Stimulated activated CD8-positive, alpha-beta memory T cell treated with anti-CD3 and anti-CD28 coated beads, Interleukin-15, amount 100 ng/mL, for 1 hour (primary cell): ENCODE data around the gene FAM171A1.
A peak's percentile ranks its signal among the peaks of the same experiment; 100 is the strongest.
"Not testable (repeated sequence)": the region's sequence is repeated elsewhere in the genome, so short reads cannot be mapped to it uniquely, and the experiment has no call there.

Experiments used
- DNase-seq: peaks from one replicate; pipeline ENCODE4 v3.0.0-alpha.2; 2020; ENCODE audit warnings: low read depth

Gene FAM171A1

DNA sequence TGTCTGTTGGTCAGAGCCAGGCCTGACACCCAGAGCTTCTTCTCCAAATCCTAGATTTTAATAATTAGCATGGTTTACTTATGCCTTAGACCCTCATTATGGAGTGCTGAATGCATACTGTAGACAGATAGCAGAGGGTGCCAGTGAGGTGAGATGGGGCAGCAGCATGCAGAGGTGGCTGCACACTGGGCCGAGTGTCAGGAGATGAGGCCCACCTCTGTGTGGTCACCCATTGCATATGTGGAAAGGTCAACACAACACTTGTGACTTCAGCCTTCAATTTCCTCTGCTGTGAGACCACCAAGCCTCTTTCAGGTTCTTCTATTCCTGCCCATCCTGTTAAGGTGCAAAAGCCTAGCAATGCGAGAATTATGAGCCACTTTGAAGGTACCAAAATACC is 162.9 kb downstream of the FAM171A1 start:
- DNase-seq: no peak

DNA sequence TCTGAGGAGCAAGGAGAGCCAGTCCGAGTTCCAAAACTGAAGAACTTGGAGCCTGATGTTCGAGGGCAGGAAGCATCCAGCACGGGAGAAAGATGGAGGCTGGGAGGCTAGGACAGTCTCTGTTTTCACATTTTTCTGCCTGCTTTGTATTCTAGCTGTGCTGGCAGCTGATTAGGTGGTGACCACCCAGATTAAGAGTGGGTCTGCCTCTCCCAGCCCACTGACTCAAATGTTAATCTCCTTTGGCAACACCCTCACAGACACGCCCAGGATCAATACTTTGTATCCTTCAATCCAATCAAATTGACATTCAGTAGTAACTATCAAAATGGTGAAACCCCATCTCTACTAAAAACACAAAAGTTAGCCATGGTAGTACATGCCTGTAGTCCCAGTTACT is 163.7 kb downstream of the FAM171A1 start:
- not testable (repeated sequence) for DNase-seq

DNA sequence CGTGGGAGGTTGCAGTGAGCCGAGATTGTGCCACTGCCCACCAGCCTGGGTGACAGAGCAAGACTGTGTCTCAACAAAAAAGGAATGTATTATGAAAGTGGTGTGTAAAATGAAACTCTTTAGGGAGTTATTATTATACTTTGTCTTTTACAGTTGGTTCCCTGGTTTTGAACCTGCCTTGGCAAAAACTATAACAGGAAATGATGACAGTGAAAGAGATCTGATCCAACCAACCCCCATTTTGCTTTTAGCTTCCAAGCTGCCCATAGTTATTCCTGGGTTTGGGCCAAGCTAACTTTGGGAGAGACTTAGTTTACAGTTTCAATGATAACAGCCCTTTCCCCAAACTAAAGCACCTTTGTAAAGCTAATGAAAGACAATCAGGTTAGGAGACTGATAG is 168.4 kb downstream of the FAM171A1 start:
- no peak for DNase-seq

DNA sequence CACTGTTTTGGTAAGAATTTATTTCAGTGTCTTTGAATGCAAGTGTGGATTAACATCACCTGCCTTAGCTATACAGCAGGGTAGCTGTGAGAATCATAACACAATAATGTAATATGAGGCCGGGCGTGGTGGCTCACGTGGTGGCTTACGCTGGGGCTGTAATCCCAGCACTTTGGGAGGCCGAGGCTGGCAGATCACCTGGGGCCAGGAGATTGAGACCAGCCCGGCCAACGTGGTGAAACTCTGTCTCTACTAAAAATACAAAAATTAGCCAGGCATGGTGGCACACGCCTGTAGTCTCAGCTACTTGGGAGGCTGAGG is 168.8 kb downstream of the FAM171A1 start:
- DNase-seq: not testable (repeated sequence)

DNA sequence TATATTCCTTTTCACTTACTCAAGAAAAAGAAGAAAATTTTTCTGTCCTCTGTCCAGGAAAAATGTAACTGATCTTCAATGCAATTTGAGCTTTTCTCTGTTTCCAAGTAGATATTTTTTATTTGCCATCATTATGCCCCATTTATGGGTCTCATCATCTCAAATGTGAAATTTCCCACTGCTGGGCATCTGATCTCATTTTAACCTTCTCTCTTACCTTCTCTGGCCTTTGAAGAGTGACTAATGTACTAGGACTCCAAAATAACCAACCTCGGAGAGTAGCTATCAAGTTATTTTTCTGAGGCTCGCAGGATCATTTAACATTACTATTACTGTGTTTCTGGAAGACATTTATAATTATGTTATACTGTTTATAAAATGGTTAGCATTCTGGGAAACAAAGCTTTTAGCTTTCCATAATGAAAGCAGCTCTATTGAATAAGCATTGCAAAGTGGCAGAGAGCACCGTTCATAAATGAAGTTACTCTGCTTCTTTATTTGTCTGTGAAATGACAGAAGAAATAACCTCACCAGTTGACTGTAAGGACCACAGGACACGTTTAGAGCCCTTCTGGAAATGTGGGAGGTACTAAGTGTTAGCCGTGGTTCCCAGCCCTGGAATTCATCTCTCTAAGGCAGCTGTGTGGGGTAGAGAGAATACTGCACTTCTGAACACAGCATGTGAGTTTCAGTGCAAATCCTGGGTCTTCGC is 169.3 kb downstream of the FAM171A1 start:
- no peak for DNase-seq

DNA sequence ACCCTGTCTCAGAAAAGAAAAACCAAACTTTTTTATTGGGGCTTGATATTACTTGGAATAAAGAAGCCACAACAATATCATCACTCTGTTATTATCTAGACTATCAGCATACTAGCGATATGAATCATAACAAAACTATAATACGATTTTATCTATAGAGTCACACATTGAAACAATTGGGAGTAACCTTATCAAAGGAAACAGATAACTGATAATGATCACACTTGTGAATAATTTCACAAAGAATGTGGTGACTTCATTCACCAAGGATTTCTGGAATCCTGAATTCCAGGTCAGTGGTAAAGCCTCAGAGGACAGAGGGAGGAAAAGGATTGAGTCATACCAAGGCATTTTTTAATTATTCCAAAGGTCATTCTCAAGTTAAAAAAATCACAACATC is 170.5 kb downstream of the FAM171A1 start:
- no peak for DNase-seq

DNA sequence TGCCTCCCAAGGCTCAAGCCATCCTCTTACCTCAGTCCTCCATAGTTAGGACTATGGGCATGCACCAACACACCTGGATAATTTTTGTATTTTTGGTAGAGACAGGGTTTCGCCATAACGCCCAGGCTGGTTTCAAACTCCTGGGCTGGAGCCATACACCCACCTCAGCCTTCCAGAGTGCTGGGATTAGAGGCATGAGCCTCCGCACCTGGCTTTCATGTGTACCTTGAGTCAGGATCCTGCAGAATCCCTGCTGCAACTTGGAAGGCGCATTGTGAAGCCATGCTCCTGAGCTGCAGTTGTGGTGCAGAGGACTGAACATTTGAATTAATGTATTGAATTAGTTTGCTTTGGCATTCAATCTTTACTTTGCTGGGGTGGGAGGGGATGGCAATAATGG is 173.2 kb downstream of the FAM171A1 start:
- DNase-seq: no peak

DNA sequence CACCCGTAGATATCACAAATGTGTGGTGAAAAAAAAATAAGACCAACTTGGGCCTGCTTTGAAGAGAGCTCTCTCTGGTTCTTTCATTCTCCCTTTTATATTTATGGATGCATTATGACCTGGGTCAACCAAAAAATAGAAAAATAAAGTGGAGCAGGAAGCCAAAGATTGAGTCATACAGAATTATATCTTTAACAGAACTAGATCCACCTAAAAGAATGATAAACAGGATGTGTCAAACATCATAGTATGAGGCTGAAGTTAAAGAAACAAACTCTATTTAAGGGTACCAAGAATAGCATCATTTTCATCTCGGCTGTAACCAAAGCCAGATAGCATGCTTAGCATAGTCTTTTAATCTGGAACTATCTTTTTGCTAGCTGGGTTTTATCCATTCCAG is 173.8 kb downstream of the FAM171A1 start:
- DNase-seq: no peak

DNA sequence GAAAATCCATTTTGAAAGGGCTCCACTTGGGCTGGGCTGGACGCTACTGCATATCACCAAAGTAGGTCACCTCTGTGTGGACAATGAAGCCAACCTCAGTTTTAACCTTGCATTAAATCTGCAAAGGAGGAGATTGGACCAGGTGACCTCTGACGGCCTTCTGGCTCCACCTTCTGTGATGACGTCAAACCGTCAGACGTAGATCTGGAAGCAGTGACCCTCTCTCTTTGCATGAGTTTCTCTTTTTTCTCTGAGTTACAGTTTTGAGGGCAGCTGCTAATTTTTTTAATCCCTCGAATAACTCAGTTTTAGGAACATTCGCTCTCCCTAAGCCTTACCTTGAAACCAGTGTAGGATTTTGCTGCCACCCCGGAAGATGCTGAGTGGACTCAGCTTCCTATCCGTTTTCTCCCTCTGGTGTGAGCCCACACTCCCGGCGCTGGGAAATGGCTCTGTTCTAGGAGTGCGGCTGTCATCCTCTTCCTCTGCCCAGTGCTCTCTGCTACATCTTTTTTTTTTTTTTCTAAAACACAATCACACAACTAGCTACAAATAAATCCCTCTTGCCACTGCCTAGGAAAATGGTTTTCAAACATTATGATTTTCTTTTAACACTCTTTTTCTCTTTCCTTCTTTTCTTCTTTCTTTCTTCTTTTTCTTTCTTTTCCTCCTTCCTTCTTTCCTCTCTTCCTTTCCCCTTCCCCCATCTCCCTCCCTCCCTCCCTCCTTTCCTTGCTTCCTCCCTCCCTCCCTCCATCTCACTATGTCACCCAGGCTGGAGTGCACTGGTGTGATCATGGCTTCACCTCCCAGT is 174.9 kb downstream of the FAM171A1 start:
- DNase-seq: no peak

DNA sequence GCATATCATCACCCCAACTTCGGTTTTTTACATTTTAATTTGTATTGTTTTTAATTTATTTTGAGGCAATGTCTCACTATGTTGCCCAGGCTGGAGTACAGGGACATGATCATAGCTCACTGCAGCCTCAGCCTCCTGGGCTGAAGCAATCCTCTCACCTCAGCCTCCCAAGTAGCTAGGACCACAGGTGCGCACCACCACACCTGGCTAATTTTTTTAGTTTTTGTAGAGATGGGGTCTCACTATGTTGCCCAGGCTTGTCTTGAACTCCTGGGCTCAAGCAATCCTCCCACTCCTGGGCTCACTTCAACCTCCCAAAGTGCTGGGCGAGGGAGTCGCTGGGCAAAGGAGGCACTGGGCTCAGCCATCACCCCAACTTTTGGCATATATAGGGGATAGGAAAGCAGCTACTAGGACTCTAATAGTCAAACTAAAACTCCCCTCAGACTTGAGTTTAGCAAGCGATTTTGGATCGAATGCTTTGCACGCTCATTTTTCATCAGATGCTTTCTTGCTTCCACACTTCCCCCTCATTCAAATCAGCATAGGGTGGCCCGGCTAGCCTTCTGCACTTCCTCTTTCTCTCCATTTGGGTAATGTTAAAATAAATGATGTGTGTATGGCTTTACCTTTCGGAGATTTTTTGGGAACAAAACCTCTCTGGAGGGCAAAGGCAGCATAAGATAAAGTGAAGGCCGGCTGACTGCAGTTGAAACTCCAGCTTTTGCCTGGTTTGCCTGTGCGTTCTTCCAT is 181.8 kb downstream of the FAM171A1 start:
- no peak for DNase-seq

DNA sequence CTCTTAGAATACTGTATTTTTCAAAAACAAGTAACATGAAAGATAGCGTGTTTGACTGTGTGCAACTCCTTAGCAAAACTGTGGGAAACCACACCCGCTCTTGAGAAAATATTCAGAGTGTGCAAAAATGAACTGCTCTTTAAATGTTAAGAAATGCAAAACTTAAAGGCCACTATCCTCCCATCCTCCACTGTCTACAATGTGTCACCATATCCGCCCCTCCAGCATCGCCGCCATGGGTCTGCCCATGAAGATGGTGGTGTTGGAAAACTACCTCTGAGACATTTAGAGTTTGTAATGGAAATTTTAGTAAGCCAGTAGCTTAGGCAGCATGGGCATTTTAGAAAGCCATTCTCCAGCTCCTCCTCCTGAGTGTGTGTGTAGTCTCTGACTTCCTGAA is 182.5 kb downstream of the FAM171A1 start:
- DNase-seq: no peak

DNA sequence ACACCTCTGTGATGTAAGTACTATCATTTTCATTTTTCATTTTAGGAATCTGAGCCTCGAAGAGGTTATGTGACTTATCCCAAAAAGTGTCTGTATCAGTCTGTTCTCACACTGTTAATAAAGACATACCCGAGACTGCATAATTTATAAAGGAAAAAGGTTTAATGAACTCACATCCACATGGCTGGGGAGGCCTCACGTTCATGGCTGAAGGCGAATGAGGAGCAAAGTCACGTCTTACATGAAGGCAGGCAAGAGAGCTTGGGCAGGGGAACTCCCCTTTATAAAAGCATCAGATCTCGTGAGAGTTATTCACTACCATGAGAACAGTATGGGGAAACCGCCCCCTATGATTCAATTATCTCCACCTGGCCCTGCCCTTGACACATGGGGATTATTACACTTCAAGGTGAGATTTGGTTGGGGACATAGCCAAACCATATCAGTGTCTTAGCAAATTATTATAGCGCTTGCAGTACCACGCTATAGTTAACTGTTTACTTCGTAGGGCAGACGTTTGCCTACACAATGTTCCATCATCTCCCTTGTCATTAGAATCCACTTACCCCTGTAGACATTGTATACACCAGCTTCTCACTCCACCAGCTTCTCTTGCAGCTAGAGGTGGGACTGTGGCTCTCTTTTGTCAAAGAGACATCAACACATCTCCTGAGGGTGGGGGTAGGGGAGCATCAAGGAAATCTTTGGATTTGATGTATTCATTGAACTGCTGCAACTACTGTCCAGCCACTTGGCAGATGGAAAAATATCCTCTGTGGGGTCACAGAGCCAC is 187.2 kb downstream of the FAM171A1 start:
- no peak for DNase-seq

DNA sequence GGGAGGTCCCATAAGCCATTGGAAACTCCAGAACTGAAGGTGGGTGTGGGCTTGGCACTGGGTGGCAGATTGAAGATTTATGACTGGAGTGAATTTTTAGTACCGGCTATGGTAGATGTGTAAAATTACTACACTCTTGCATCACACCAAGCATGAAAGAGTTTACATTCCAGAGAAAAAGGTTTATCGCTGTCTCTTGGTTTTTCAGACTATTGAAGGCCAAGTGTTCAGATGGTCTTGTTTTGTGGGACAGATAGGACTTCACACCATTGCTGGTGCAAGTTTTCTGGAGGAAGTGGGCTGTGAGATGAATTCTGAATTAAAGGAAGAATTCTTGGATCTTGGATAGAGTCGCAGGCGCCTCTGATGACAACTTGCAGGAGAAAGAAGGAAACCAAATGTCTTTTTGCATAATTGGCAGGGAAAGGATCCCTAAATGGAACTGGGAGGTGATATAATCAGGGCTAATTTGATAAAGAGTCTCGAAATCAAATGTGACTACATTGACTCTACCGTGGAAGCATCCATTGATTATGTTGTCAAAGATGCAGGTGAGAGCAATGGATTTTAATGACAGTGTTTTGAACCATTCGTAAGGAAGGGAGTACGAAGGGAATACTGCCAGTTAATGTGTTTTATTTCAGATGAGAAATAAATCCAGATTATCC is 188.4 kb downstream of the FAM171A1 start:
- no peak for DNase-seq

DNA sequence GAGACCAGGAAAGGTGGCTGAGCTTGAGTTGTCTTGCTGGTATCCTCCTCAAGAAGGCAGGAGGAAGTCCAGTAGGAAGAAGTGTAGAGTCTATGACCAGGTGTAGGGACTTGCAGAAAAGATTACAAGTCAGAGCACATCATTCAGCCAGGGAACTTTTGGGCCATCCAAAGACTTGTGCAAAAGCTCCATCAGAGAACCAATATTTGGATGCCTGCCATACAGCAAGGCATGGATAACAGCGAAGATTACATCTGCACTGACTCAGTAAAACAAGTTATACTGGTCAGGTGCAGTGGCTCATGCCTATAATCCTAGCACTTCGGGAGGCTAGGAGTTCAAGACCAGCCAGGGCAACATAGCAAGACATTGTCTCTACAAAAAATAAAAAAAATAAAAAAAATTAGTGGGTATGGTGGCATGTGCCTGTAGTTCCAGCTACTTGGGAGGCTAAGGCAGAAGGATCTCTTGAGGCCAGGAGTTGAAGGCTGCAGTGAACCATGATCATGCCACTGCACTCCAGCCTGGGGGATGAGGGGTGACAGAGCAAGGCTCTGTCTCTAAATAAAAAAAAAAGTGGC is 189.4 kb downstream of the FAM171A1 start:
- DNase-seq: no peak

DNA sequence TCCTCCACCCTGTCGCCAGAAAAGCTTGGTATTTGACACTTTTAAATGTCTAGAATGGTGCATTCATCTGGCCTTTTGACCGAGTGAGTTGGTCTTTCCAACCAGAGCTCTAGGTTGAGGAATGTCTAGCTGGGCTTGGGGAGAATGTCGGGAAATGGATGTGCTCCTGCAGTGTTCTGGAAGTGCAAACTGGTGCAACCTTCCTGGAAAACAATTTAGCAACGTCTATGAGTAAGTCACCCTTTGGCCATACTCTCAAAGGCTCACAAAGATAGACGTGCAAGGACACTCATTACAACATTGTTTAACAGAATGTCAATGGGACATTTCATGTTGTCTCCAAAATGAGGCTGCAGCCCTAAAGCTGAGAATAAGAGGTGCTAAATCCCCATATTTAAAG is 190.4 kb downstream of the FAM171A1 start:
- no peak for DNase-seq

DNA sequence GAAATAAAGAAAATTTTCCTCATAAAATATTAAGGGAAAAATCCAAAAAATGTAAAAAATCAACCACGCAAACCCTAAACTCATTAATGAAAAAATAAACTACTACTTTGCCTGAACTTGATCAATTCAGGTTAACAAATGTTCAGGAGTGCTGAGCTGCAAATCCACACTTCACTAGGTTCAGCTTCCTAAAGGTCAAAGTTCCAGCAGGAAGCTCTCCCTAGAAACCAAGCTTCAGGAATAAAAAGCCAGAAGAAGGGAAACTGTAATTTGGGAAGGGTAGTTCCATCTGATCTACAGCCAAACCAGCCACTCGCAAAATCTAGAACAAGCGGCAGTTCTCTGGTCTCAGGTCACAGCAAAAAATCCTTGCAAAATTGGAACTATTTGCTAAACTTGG is 194.8 kb downstream of the FAM171A1 start:
- no peak for DNase-seq

DNA sequence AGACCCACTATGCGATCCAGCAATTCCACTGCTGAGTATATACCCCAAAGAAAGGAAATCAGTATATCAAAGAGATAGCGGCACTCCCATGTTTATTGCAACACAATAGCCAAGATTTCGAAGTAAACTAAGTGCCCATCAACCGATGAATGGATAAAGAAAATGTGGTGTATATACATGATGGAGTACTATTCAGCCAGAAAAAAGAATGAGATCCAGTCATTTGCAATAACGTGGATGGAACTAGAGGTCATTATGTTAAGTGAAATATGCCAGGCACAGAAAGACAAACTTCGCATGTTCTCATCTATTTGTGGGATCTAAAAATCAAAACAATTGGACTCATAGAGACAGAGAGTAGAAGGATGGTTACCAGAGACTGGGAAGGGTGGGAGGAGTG is 195.5 kb downstream of the FAM171A1 start:
- no peak for DNase-seq

DNA sequence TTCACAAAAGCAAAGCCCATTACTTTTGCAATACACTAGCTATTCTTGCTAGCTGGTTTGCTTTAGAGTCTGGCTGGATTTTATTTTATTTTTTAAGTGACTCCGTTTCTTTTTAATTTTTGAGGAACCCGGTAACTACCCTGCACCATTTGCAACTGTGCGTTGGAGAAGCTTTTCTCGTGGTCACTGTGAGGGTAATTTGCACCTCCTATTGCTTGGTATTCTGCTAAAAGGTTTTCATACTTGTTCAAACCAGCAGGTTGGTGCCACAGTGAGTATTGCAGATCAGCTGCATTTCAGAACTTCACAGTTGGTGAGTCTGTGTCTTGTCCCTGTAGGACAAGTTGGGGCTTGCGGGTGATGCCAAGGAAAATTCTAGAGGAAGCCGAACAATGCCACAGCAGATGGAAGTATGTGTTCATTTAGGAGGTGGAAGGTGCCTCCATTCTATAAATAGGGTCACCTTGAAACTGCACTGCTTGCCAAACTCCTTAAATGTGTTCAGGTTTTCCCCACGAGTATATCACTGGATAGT is 198.7 kb downstream of the FAM171A1 start:
- DNase-seq: no peak

DNA sequence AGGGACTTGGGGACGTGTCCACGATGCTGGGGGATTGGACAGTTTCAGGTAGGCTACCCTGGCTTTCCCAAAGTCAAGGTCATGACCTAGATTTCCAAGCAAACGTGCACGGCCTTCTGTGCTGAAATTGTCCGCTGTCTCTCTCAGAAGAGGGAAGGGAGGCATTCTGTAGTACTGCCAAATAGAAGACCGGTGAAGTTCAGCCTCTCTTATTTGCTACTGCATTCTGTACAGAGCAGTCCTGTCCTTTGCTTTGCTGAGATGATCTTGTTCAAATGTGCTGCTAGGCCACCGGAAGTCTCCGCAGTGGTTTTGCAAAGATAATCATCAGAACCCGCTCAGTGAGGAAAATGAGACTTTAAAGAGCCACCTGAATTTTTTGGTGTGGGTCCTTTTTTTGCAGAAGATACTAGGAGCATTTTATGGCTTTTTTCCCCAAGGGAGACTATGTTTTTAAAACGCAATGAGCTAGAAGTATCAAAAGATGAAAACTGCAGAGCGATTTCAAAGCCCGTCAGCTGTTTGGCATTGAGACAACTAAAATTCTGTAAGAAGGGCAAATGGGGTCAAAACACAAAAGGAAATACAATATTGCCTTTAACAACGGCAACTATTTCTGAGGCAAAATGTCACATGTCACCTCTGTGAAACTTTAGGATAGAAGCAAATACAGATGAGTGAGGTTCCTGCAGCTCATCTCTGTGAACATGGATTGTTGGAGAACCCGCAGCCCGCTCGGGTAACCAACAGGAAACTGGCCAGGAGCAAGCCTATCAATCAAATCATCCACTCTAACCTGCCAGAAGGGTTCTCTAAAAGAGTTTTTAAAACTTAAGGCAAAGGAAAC is 201.3 kb downstream of the FAM171A1 start:
- peak; percentile 24 for DNase-seq
